Liver (tissue), 9 donors: Measurements from ENCODE around the gene STRA6. TPM values are rescaled to one million over a fixed set of nuclear protein-coding genes. Genes with fewer than 3 reads are reported as not detected.

ENCODE experiments used
- DNase-seq: peaks from one replicate; pipeline ENCODE4 v3.0.0-alpha.2; 2017; ENCODE audit warnings: low spot score
- H3K27ac ChIP-seq, 2 donors: one replicate each; pipeline ENCODE4 v1.7.0; 2013; ENCODE audit warnings: inconsistent platforms in 2 of 2, low read length in 2 of 2, control low read depth in 1 of 2, low read depth in 1 of 2, mild to moderate bottlenecking in 1 of 2
- H3K27me3 ChIP-seq, 4 donors: one replicate each; pipeline versions ENCODE4 v1.6.1 to v1.7.0; 2013; ENCODE audit warnings: low read length in 3 of 4, inconsistent platforms in 1 of 4, mild to moderate bottlenecking in 1 of 4, moderate library complexity in 1 of 4; ENCODE audit not compliant: control insufficient read depth in 4 of 4, insufficient read depth in 4 of 4
- H3K36me3 ChIP-seq, 4 donors: one replicate each; pipeline versions ENCODE4 v1.6.1 to v1.7.0; 2013; ENCODE audit warnings: low read length in 3 of 4, mild to moderate bottlenecking in 3 of 4, low read depth in 1 of 4, moderate library complexity in 1 of 4; ENCODE audit not compliant: control insufficient read depth in 4 of 4, insufficient read depth in 3 of 4
- H3K4me1 ChIP-seq, 4 donors: one replicate each; pipeline versions ENCODE4 v1.6.1 to v1.7.0; 2013; ENCODE audit warnings: low read length in 3 of 4, mild to moderate bottlenecking in 3 of 4, moderate library complexity in 1 of 4; ENCODE audit not compliant: control insufficient read depth in 4 of 4, insufficient read depth in 4 of 4
- H3K4me3 ChIP-seq, 3 donors: one replicate each; pipeline versions ENCODE4 v1.6.1 to v1.7.0; 2013; ENCODE audit warnings: low read length in 3 of 3, control low read depth in 1 of 3, low read depth in 1 of 3, mild to moderate bottlenecking in 1 of 3
- H3K9ac ChIP-seq, 2 donors: one replicate each; pipeline ENCODE4 v1.7.0; 2013; ENCODE audit warnings: low read length in 2 of 2, mild to moderate bottlenecking in 2 of 2, moderate library complexity in 2 of 2, control low read depth in 1 of 2, low read depth in 1 of 2
- H3K9me3 ChIP-seq, 4 donors: one replicate each; pipeline versions ENCODE4 v1.6.1 to v1.7.0; 2013; ENCODE audit warnings: low read length in 3 of 4; ENCODE audit not compliant: control insufficient read depth in 4 of 4
- EGR1 ChIP-seq, 2 donors: IDR thresholded peaks; 2 replicates each; pipeline ENCODE4 v1.6.1; 2016 to 2018; ENCODE audit warnings: antibody characterized with exemption in 2 of 2, low read depth in 2 of 2
- FOXA2 ChIP-seq: IDR thresholded peaks from 2 replicates; pipeline ENCODE4 v1.6.1; 2016; ENCODE audit warnings: antibody characterized with exemption
- GABPA ChIP-seq, 2 donors: IDR thresholded peaks in 1 of 2; conservative IDR thresholded peaks in 1 of 2; 2 replicates each; pipeline ENCODE4 v1.6.1; 2016; ENCODE audit warnings: antibody characterized with exemption in 2 of 2, mild to moderate bottlenecking in 1 of 2, moderate library complexity in 1 of 2
- HNF4A ChIP-seq, 2 donors: conservative IDR thresholded peaks; 2 replicates each; pipeline ENCODE4 v1.6.1; 2016; ENCODE audit warnings: antibody characterized with exemption in 2 of 2, mild to moderate bottlenecking in 2 of 2
- HNF4G ChIP-seq: IDR thresholded peaks from 2 replicates; pipeline ENCODE4 v1.6.1; 2016; ENCODE audit warnings: antibody characterized with exemption
- JUND ChIP-seq, 2 donors: IDR thresholded peaks; 2 replicates each; pipeline ENCODE4 v1.6.1; 2016; ENCODE audit warnings: antibody characterized with exemption in 2 of 2
- NR2F2 ChIP-seq: IDR thresholded peaks from 2 replicates; pipeline ENCODE4 v1.6.1; 2016; ENCODE audit warnings: antibody characterized with exemption
- RAD21 ChIP-seq, 2 donors: IDR thresholded peaks; 2 replicates each; pipeline ENCODE4 v1.6.1; 2016; ENCODE audit warnings: antibody characterized with exemption in 2 of 2, mild to moderate bottlenecking in 2 of 2
- RXRA ChIP-seq, 2 donors: IDR thresholded peaks; 2 replicates each; pipeline ENCODE4 v1.6.1; 2017 to 2018; ENCODE audit warnings: antibody characterized with exemption in 2 of 2, mild to moderate bottlenecking in 1 of 2
- SP1 ChIP-seq: IDR thresholded peaks from 2 replicates; pipeline ENCODE4 v1.6.1; 2018; ENCODE audit warnings: antibody characterized with exemption, mild to moderate bottlenecking
- TAF1 ChIP-seq: conservative IDR thresholded peaks from 2 replicates; pipeline ENCODE4 v1.6.1; 2016; ENCODE audit warnings: antibody characterized with exemption, mild to moderate bottlenecking
- YY1 ChIP-seq: IDR thresholded peaks from 2 replicates; pipeline ENCODE4 v1.6.1; 2016; ENCODE audit warnings: antibody characterized with exemption, mild to moderate bottlenecking
- WGBS: extraction: QIAGEN DNeasy Blood & Tissue Kit; methylation state at CpG from one replicate; pipeline ENCODE4 v1.1.7; 2013; 5-methylcytosine and 5-hydroxymethylcytosine counted together
- polyA plus RNA-seq, 2 donors: library from polyadenylated mRNA; stranded (reverse) in 1 of 2; unstranded in 1 of 2; fragments of 200-250 nt in 1 of 2; fragments of >200 nt in 1 of 2; fragmentation: Nextera tagmentation in 1 of 2; extraction: Ambion mirVana in 1 of 2; gene quantifications; one replicate each; pipeline versions ENCODE4 v1.2.1 to v1.2.3, GENCODE V29; 2013 to 2015
- total RNA-seq, 2 donors: library from RNA; depleted of rRNA; stranded (reverse); fragments of >200 nt; gene quantifications; one replicate each; pipeline ENCODE4 v1.2.3, GENCODE V29; 2014
- TF ChIP-seq, protein P1 (sequence below): IDR thresholded peaks from 2 replicates; pipeline ENCODE4 v1.6.1; 2016; ENCODE audit warnings: antibody characterized with exemption
- TF ChIP-seq, protein P2 (sequence below): IDR thresholded peaks from 2 replicates; pipeline ENCODE4 v1.6.1; 2016; ENCODE audit warnings: antibody characterized with exemption
- TF ChIP-seq, protein P3 (sequence below): IDR thresholded peaks from 2 replicates; pipeline ENCODE4 v1.6.1; 2016; ENCODE audit warnings: antibody characterized with exemption, mild to moderate bottlenecking
- TF ChIP-seq, protein P4 (sequence below): IDR thresholded peaks from 2 replicates; pipeline ENCODE4 v1.6.1; 2016; ENCODE audit warnings: antibody characterized with exemption
- donor health status: healthy.
- donor health status: healthy.
- donor health status: healthy.
- donor health status: healthy.
- donor health status: healthy.

The STRA6 gene
- total and polyA plus RNA-seq, 4 donors = 3.1 TPM; not detected in 3

DNA sequence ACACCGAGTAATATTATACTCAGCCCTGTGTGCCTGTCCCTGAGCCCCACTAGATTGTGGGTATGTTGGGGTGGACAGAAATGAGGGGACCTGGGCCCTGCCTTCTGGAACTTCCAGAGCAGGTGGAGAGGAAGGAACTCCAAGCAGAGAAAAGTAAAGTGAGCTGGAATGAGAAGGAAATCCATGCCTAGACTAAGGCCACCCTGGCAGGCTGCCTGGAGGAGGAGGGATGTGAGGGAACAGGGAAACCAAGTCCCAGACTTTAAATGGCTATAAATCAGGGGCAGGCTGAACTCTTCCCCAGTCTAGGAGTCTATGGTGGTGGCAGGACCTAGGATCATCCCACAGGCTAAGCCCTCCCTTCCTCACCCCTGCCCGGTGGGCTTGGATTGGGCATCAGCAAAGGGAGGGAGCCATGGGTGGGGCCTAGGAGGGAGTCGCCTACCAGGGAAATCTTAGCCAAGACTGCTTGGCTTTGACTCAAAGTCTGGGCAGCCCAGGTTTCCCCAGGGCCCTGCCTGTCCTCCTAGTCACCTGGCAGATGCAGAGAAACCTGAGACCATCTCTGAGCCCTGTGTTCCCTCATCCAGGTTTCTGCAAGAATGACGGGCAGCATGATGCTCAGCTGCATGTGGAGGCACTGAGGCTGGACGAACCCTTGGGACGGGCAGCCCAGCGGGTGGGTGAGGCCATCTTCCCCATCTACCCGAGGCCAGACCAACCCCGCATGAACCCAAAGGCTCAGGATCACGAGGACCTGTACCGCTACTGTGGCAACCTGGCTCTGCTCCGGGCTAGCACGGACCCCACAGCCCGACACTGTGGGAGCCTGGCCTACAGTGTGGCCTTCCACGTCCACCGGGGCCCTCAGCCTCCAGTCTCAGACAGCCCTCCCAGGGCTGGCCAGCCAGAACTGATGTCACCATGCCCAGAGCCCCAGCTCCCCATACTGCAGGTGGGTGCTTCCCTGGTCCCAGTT lies 15.6 kb upstream of the STRA6 start:
- TF ChIP-seq FOXA2 (no peak), EGR1 (IDR thresholded peaks at IDR 0.05; ENCODE audit: low read depth in 2 of 2) (no peak), RAD21 (IDR thresholded peaks at IDR 0.05) (no peak), SP1 (no peak), HNF4A (conservative IDR thresholded peaks at IDR 0.05) (no peak), HNF4G (no peak), JUND (IDR thresholded peaks at IDR 0.05) (no peak), GABPA (IDR thresholded peaks at IDR 0.05 in 1 of 2, conservative IDR thresholded peaks at IDR 0.05 in 1 of 2) (no peak), RXRA (IDR thresholded peaks at IDR 0.05) (no peak), TAF1 (no peak), NR2F2 (no peak)
- TF ChIP-seq, protein P1, sequence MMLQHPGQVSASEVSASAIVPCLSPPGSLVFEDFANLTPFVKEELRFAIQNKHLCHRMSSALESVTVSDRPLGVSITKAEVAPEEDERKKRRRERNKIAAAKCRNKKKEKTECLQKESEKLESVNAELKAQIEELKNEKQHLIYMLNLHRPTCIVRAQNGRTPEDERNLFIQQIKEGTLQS = no peak
- TF ChIP-seq, protein P2, sequence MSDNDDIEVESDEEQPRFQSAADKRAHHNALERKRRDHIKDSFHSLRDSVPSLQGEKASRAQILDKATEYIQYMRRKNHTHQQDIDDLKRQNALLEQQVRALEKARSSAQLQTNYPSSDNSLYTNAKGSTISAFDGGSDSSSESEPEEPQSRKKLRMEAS = no peak
- TF ChIP-seq, protein P3, sequence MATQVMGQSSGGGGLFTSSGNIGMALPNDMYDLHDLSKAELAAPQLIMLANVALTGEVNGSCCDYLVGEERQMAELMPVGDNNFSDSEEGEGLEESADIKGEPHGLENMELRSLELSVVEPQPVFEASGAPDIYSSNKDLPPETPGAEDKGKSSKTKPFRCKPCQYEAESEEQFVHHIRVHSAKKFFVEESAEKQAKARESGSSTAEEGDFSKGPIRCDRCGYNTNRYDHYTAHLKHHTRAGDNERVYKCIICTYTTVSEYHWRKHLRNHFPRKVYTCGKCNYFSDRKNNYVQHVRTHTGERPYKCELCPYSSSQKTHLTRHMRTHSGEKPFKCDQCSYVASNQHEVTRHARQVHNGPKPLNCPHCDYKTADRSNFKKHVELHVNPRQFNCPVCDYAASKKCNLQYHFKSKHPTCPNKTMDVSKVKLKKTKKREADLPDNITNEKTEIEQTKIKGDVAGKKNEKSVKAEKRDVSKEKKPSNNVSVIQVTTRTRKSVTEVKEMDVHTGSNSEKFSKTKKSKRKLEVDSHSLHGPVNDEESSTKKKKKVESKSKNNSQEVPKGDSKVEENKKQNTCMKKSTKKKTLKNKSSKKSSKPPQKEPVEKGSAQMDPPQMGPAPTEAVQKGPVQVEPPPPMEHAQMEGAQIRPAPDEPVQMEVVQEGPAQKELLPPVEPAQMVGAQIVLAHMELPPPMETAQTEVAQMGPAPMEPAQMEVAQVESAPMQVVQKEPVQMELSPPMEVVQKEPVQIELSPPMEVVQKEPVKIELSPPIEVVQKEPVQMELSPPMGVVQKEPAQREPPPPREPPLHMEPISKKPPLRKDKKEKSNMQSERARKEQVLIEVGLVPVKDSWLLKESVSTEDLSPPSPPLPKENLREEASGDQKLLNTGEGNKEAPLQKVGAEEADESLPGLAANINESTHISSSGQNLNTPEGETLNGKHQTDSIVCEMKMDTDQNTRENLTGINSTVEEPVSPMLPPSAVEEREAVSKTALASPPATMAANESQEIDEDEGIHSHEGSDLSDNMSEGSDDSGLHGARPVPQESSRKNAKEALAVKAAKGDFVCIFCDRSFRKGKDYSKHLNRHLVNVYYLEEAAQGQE = no peak
- TF ChIP-seq, protein P4, sequence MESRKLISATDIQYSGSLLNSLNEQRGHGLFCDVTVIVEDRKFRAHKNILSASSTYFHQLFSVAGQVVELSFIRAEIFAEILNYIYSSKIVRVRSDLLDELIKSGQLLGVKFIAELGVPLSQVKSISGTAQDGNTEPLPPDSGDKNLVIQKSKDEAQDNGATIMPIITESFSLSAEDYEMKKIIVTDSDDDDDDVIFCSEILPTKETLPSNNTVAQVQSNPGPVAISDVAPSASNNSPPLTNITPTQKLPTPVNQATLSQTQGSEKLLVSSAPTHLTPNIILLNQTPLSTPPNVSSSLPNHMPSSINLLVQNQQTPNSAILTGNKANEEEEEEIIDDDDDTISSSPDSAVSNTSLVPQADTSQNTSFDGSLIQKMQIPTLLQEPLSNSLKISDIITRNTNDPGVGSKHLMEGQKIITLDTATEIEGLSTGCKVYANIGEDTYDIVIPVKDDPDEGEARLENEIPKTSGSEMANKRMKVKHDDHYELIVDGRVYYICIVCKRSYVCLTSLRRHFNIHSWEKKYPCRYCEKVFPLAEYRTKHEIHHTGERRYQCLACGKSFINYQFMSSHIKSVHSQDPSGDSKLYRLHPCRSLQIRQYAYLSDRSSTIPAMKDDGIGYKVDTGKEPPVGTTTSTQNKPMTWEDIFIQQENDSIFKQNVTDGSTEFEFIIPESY = no peak
- H3K27me3 ChIP-seq = peaks cover 0 to 4% (median 3%) of the 10 kb centered on the region in 4 donors
- no peaks in the 10 kb centered on the region for H3K4me1 ChIP-seq
- WGBS = 89% methylated on average over 16 of the region's 16 CpGs
- H3K9me3 ChIP-seq = no peaks in the 10 kb centered on the region
- no peak for DNase-seq
- H3K9ac ChIP-seq = no peak overlapping the region
- H3K36me3 ChIP-seq = no peaks in the 10 kb centered on the region
- no peak overlapping the region for H3K4me3 ChIP-seq
- no peak overlapping the region for H3K27ac ChIP-seq

DNA sequence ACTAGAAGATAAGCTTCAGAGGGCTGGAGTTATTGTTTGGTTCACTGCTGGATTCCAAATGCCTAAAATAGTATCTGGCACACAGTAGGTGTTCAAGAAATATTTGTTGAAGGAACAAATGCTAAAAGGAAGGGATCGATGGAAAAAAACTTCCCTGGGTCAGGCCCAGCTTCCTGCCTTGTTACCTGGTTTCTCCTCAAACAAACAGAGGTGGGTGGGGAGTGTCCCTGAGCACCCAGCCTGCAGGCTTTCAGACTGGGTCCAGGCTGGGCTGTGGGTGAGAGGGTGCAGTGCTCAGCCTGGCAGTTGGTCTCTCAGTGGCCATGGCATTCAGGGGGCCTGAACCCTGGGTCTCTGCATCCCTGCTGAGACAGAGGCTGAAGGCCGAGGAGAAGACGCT lies 14.4 kb upstream of the STRA6 start:
- Histone ChIP-seq H3K4me1 (no peaks in the 10 kb centered on the region), H3K9me3 (no peaks in the 10 kb centered on the region), H3K36me3 (no peaks in the 10 kb centered on the region), H3K27me3 (peaks cover 0 to 3% (median 1%) of the 10 kb centered on the region in 4 donors), H3K27ac (no peak overlapping the region), H3K9ac (no peak overlapping the region), H3K4me3 (no peak overlapping the region)
- WGBS = 73% methylated on average over 3 of the region's 3 CpGs
- no peak for TF ChIP-seq EGR1 (IDR thresholded peaks at IDR 0.05; ENCODE audit: low read depth in 2 of 2)
- TF ChIP-seq SP1 = no peak
- no peak for TF ChIP-seq RXRA (IDR thresholded peaks at IDR 0.05)
- no peak for TF ChIP-seq JUND (IDR thresholded peaks at IDR 0.05)
- TF ChIP-seq YY1 = no peak
- TF ChIP-seq, protein P3 = no peak
- no peak for TF ChIP-seq HNF4A (conservative IDR thresholded peaks at IDR 0.05)
- TF ChIP-seq HNF4G = no peak
- DNase-seq = no peak
